ENCODE measurements around the gene UBE2E3.

UBE2E3 gene

DNA sequence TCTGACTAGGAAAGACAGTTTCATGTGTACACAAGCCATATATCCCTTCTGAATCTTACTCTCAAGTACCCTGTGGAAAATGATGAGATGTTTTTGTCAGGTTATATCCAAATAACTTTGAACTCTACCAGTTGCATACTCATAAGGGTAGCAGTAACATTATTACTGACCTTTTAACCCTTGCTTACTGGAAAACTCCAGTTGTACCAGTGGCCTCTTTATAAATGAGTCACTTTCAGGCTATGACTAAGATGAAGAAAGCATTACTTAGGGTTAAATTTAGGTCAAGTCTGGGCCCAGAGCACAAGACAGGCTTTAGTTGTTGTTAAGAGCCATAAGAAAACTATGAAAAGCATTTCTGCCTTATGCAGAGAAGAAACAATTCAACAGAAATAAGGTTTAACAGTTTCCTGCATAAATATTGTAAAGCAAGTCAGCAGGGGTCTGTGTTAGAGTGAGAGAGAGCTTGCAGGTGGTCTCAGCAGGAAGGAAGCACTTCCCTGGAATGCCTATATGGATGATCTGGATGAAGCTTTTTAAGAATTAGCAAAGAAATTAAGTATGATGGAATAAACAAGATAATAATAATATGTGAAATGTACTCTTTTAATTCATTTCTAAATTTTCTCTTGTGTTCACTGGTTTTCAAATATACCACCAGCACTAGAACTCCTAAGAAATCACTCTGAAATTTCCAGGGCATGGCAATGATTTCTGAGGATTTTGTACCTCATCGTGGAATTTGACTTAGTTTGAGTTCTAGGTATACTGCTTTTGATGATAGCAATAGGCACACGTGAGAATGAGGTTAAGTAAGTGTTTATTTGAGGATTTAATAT is 126.6 kb downstream of the UBE2E3 start:
- H3K9ac ChIP-seq (ENCODE audit: low read length): no peak overlapping the region
- H3K4me1 ChIP-seq (ENCODE audit: control insufficient read depth, insufficient read depth, low read length): no peaks in the 10 kb centered on the region
- H3K4me3 ChIP-seq (ENCODE audit: low read length): no peak overlapping the region
- no peaks in the 10 kb centered on the region for H3K27me3 ChIP-seq (ENCODE audit: control insufficient read depth, insufficient read depth, low read length)
- no peak overlapping the region for H3K27ac ChIP-seq (ENCODE audit: low read depth, low read length)
- no peaks in the 10 kb centered on the region for H3K36me3 ChIP-seq (ENCODE audit: control insufficient read depth, insufficient read depth, low read length)

- no peak overlapping the region for H3K4me3 ChIP-seq (ENCODE audit: low read length)
- H3K27ac ChIP-seq (ENCODE audit: low read depth, low read length): no peak overlapping the region
- H3K4me1 ChIP-seq (ENCODE audit: control insufficient read depth, insufficient read depth, low read length): no peaks in the 10 kb centered on the region
- no peaks in the 10 kb centered on the region for H3K36me3 ChIP-seq (ENCODE audit: control insufficient read depth, insufficient read depth, low read length)
- H3K9ac ChIP-seq (ENCODE audit: low read length): no peak overlapping the region
- H3K27me3 ChIP-seq (ENCODE audit: control insufficient read depth, insufficient read depth, low read length): no peaks in the 10 kb centered on the region
Measured at GRCh38 chr2:181107628-181107945, 127.2 kb downstream of the UBE2E3 start.

GRCh38 chr2:181111059-181111458 is 130.7 kb downstream of the UBE2E3 start:
- H3K9ac ChIP-seq (ENCODE audit: low read length): no peak overlapping the region
- H3K36me3 ChIP-seq (ENCODE audit: control insufficient read depth, insufficient read depth, low read length): no peaks in the 10 kb centered on the region
- no peak overlapping the region for H3K4me3 ChIP-seq (ENCODE audit: low read length)
- H3K27ac ChIP-seq (ENCODE audit: low read depth, low read length): no peak overlapping the region
- no peaks in the 10 kb centered on the region for H3K4me1 ChIP-seq (ENCODE audit: control insufficient read depth, insufficient read depth, low read length)
- H3K27me3 ChIP-seq (ENCODE audit: control insufficient read depth, insufficient read depth, low read length): no peaks in the 10 kb centered on the region

DNA sequence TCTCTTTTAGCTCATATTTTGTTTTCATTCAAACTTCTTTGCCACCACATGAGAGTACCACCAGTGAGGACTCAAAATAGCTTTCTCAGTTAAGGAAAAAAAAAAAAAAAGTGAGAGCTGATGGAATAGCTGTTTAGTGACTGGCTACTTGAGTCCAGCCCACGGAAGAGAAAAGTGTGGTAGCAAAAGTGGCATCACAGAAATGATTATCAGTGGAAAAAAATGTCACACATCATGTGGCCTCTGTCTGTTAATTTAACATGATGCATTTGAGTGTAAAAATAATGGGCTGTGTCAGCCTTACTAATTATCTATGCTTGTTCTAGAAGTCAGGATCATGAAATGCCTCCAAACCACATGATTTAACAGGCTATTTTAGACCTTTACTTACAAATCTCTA is 132.5 kb downstream of the UBE2E3 start:
- Histone ChIP-seq H3K27ac (ENCODE audit: low read depth, low read length) (no peak overlapping the region), H3K27me3 (ENCODE audit: control insufficient read depth, insufficient read depth, low read length) (no peaks in the 10 kb centered on the region), H3K36me3 (ENCODE audit: control insufficient read depth, insufficient read depth, low read length) (no peaks in the 10 kb centered on the region), H3K4me1 (ENCODE audit: control insufficient read depth, insufficient read depth, low read length) (no peaks in the 10 kb centered on the region), H3K9ac (ENCODE audit: low read length) (no peak overlapping the region), H3K4me3 (ENCODE audit: low read length) (no peak overlapping the region)

All from rectal smooth muscle tissue (tissue), 1 donor.